Thyroid gland (tissue), 4 donors: ENCODE measurements around the gene AGTPBP1.

Source experiments
- POLR2A ChIP-seq, 2 donors: fragments of 450-650 bp; IDR thresholded peaks; one replicate each; pipeline ENCODE4 v1.6.1; 2017; ENCODE audit warnings: antibody characterized with exemption in 2 of 2, mild to moderate bottlenecking in 2 of 2, moderate library complexity in 1 of 2
- TF ChIP-seq, protein P1 (sequence below), 6 experiments: fragments of 200-600 bp in 3 of 6; fragments of 450-650 bp in 3 of 6; sonication (generic) in 3 of 6; IDR thresholded peaks; one replicate each; pipeline ENCODE4 v1.5.1; 2016 to 2019; ENCODE audit warnings: antibody characterized with exemption in 6 of 6, mild to moderate bottlenecking in 2 of 6, inconsistent platforms in 1 of 6, moderate library complexity in 1 of 6

DNA sequence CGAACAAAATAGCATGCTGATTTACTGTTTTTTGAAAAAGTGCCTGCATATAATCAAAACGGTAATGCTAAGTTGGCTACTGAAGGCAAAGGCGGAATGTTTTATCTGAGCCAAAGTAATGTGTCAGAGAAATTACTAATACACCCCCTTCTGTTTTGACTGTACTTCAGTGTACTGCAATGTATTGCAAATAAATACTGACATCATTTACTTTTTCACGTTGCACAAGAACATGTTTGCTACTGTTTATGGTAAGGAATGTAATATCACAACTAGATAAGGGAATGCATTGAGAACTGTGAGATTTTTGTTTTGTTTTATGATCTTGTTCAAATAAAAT, 813 bp upstream of the AGTPBP1 start:
- TF ChIP-seq, protein P1, sequence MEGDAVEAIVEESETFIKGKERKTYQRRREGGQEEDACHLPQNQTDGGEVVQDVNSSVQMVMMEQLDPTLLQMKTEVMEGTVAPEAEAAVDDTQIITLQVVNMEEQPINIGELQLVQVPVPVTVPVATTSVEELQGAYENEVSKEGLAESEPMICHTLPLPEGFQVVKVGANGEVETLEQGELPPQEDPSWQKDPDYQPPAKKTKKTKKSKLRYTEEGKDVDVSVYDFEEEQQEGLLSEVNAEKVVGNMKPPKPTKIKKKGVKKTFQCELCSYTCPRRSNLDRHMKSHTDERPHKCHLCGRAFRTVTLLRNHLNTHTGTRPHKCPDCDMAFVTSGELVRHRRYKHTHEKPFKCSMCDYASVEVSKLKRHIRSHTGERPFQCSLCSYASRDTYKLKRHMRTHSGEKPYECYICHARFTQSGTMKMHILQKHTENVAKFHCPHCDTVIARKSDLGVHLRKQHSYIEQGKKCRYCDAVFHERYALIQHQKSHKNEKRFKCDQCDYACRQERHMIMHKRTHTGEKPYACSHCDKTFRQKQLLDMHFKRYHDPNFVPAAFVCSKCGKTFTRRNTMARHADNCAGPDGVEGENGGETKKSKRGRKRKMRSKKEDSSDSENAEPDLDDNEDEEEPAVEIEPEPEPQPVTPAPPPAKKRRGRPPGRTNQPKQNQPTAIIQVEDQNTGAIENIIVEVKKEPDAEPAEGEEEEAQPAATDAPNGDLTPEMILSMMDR (IDR thresholded peaks at IDR 0.05), result no peak
- no peak for TF ChIP-seq POLR2A (IDR thresholded peaks at IDR 0.05)
